Activated CD4-positive, alpha-beta T cell treated with anti-CD3 and anti-CD28 coated beads for 48 hours (primary cell): ENCODE measurements around the gene MRGPRF.

Source experiments
- DNase-seq: peaks from one replicate; pipeline ENCODE4 v3.0.0-alpha.2; 2020

Gene MRGPRF, protein sequence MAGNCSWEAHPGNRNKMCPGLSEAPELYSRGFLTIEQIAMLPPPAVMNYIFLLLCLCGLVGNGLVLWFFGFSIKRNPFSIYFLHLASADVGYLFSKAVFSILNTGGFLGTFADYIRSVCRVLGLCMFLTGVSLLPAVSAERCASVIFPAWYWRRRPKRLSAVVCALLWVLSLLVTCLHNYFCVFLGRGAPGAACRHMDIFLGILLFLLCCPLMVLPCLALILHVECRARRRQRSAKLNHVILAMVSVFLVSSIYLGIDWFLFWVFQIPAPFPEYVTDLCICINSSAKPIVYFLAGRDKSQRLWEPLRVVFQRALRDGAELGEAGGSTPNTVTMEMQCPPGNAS

DNA sequence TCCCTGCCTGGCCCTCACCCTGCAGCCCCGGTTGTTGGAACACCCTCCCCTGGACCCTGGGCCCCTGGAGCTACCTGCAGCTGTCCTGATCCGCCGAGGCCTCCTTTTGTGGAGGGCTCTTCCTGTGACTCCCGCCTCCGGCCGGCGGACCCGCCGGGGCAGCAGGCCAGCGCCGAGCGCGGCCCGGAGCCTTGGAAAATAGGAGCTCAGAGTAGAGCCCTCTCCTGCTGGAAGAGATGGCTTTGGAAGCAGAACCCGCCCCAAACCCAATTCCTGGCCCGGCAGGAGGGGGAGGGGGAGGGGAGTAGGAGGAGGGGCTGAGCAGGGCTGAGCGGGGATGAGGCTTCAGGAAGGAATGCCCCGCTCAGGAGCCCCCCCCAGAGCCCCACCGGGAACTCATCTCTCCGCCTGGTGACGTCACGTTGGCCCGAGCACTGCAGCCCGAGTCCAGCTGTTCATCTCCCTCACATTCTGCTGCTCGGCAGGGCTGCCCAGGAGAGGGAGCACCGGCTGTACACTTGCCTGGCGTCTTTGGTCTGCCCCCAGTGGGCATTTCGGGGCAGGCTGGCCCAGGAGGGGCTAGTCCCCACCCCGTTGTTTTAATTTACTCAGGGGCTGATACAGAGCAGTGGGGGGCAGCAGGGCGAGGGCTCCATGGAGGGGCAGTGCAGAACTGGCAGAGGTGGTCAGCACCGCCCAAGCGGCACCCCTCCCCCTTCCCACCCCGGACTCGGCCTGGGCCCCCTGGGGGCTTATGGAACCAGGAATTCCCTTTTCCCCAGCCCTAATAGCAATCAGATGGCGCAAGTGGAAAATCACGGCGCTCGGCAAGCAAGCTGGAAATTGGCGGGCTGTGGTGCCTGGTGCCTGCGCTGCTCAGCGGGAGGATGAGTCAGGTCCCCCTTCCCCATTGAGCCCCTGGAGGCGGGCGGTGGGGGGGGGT lies at the start of gene MRGPRF:
Gene MRGPRF, minus strand, starts transcription at position 238 of the 943 bp plus-strand sequence. CDS start 3,345 bp downstream, outside the sequence.
- peak; percentile 17 for DNase-seq

DNA sequence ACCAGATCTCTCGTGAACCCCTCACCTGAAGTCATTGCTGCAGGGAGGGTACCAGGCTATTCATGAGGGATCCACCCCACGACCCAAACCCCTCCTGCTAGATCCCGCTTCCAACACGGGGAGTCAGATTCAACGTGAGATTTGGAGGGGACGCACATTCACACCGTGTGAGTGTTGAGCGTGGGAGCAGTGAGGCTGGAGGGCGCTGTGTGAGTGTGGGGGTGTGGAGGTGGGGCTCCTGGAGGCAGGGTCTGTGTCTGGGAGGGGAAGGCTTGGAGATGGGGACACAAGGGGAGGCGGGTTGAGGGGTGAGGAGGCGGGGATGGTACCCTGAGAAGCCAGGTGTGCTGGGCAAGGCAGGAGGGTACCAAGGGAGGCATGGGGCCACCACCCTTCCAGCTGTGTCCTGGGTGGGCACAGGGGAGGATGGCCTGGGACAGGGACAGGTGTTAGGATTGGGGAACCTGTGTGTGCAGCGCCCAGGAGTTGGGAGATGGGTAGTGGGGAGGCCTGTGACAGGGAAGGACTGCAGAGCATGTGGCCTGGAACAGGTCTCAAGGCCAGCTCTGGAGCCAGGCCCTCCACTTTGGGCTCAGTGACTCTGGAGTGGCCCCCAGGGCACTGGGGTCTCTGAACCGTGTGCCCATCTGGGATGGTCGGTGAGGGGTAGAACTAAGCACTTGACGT lies 49.3 kb upstream of the MRGPRF start:
- DNase-seq = no peak

DNA sequence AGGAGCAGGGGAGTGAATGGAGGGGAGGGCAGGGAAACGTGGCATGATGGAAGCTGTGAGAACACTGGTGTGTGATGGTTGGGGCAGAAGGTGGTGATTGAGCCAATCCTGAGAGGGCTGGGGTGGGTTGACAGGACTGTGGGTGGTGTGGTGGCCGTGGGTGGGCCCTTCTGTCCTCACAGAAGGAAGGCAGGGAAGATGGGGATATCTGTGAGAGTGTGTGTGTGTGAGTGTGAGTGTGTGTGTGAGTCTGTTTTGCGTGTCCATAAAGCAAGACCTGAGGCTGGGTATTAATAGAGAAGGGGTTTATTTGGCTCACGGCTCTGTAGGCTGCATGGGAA lies 48.6 kb upstream of the MRGPRF start:
- no peak for DNase-seq

DNA sequence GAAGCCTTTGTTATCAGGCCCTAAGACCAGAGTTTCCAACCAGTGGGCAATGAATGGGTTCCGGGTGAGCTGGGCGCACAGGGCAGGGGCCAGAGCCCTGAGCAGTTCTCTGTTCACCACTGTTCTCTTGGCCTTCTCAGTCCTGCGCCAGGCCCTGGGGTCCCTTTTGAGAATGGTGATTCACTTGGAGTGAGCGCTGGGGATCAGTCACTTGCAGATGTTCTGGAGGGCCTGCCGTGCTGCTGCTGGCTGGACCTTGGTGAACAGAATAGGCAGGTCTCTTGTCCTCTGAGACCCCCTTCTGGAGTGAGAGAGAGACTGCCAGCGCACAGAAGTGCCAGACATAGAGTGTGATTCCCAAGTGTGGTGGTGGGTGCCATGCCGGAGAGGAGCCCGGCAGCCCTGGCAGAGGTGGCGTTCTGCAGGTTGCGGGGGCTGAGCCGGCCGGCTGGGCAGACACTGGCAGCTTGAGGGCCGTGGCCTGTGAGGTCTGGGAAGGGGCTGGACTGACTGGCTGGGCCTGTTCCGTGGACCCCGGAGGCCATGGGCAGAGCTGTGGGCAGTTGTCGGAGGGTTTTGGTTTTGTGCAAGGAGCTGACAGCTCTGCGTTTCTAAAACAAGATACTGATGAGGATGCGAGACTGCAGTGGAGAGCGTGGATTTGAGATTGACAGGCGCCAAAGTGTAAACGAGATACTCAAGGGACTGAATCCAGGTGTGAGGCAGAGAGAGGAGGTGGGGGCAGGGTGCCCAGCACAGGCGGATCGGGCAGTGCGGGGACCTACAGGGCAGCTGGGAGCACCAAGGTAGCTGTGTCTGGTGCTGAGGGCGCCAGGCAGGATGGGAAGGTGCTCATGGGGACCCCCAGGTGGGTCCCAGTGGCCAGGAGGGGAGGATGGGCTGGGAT lies 48.0 kb upstream of the MRGPRF start:
- no peak for DNase-seq

DNA sequence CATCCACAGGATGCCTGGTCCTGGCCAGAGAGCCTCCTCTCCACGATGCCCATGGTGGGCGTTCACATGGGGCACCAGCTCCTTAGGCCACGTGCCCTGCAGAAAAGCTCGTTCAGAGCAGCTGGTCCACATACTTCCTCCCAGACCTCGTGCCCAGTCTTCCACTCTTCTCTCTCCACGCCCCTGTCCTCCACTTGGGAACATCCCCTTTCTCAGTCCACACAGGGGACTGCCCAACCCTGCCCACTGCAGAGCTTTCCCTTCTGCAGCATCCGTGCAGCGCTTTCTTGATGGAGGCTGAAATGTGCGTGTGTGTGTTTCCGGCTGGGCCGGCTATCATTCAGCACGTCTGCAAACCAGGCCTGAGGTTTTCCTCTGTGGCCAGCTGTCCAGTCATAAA lies 46.9 kb upstream of the MRGPRF start:
- DNase-seq = no peak

DNA sequence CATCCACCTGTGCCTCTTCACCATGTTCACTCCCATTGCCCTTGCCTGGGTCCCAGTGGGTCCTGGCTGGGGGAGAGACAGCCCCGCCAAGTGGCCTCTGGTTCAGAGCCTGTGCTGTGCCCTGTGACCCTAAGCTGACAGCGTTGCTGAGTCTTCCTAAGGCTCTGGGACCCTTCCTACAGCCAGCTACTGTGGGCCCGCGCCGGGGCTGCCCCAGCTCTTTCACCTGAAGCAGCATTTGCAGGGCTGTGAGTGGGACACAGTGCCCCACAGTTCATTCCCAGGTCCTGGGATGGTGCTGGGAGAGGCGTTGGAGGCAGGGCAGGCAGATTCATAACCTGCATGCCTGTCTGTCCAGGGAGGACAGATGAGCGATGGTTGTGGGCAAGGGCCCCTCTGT lies 46.4 kb upstream of the MRGPRF start:
- no peak for DNase-seq

DNA sequence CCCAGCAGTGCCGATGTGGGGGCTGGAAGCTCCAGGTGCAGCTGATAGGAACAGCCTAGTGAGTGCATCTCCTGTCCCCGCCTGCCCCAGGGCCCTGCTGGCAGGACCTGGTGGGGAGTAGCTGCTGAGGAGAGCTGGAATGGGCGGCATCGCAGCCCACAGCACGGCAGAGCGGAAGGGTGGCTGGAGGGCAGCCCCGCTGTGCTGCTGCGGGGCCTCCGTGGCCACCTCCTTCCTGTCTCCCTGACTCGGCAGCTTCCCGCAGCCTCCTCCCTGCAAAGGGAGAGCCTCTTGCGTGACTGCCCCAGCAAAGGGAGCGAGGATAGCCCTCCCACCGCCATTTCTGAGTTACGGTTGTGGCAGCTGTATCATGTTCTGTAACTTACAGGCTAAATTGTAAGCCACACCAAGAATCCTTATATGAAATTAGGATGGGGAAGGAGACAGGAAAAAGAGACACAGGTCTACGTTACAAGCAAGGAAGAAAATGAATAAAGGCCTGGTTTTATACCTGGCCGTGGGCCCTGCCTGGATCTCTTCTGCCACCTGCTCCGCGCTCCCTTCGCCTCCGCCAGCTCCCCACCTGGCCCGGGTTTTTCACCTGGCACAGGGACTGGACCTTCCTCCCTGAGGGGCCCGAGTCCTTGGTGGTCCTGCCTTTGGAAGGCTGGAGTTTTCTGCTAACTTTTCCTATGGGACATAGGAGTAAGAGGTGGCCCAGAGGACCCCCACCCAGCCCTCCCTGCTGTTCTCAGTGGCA lies 45.6 kb upstream of the MRGPRF start:
- no peak for DNase-seq

DNA sequence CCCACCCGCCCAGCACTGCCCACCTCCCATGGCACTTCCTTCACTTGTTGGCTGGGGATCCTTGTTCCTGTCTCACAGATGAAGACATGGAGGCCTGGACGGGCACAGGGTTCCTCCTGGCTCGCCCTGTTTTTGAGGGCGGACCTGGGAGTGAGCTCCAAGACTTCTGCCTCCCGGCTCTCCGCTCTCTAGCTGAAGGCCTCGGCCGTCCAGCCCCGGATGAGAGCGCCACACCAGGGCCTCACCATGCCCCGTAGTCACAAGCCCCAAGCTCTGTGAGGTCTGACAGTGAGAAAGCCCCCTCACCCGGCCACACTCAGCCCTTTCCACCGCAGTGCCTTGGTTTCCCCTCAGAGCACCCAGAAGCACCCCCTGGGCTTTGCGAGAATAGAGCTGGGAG lies 44.8 kb upstream of the MRGPRF start:
- no peak for DNase-seq

DNA sequence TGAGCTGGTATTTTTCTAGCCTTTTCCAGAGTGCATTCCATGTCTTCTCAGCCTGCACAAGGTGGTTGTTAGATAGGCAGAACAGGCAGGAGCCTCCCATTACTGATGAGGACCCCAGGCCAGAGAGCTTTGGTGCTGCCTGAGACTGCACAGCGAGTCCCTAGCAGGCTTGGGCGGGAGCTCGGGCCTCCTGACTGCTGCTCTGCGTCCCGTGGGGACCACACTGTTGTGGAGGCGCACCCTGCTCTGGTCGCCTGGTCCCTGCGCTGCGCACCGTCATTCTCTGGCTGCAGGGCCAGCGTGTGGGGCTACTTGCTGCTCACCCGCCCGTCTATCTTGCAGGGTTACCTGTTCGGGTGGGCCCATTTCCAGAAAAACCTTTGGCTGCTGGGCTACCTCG lies 44.2 kb upstream of the MRGPRF start:
- no peak for DNase-seq

DNA sequence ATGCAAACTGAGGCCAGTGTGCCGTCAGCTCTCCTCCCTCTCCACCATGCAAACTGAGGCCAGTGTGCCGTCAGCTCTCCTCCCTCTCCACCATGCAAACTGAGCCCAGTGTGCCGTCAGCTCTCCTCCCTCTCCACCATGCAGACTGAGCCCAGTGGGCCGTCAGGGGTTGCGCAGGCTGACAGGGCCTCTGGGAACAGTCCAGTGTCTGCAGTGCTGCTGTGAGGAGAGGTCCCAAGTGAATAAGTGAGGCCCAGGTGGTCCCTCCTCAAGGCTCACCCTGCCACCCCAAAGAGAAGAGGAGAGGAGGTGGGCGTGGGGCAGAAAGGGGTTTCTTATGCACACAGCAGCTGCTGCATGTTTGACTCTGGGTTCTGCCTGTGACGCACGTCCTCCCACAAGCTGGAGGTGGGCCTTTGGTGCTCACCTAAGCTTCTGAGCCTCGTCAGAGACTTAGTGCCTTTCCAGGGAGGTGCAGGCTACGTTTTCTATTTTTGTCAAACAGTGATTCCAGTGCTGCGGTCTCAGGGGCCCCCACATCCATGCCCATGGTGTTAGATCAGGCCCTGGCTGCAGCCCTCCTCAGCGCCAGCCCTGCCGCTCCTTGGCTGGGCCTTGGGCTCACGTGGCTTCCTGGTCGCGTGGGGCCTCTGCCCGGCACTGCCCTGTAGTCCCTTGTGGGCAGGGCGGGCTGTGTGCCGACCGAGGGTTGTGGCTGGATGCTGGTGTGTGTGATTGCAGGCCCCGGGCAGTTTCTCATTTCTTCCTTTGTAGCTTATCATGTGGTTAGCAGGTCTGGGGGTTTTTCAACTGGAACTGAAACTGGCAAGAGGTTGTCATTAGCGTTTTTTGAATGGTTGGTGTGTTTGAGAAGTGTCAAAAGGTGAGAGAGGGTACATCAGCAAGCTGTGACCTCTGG lies 42.8 kb upstream of the MRGPRF start:
- no peak for DNase-seq

DNA sequence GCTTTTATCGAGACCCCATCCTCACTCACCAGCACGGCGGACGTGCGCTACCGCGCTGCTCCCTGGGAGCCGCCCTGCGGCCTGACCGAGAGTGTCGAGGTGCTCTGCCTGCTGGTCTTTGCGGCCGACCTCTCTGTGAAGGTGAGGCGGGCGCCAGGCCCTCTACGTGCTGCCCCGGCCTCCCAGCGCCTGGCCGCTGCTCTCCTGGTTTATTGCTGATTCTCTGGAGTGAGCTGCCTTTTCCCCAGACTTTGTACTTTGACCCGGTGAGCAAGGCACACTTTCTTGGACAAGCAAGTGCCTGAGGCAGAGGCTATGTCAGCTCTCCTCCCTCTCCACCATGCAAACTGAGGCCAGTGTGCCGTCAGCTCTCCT lies 42.2 kb upstream of the MRGPRF start:
- no peak for DNase-seq

DNA sequence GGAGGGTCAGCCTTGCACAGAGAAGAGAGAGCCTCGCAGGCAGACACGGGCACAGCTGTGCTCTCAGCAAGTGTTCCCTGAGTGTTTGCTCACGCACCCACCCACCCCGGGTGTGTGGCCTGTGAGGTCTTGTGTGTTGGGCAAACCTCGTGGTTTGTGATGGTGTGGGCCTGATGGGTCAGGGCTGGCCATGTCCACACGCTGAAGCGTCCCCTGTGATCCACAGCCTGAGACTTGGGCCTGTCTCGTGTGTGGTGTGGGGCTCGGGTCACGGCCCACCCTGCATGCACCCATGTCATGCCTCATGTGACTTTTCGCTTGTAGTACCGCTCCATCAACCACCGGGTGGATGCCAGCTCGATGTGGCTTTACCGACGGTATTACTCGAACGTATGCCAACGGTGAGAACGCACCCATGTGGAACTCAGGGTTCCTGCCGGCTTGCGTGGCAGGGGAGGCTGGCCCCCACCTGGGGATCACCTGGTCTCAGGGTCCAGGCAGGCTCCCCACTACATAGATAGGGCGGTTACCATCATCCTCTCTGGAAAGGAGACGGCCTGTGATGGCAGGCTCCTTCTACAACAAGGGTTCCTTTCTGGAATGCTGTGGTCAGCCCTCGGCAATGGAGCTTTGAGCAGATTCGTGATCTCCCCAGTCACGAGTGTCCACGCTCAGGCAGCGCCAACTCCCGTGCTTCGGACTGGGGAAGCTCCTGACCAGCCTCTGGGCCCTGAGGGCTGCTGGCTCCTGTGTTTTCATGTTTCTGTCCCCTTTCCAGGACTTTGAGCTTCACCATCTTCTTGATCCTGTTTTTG lies 41.6 kb upstream of the MRGPRF start:
- DNase-seq = no peak

DNA sequence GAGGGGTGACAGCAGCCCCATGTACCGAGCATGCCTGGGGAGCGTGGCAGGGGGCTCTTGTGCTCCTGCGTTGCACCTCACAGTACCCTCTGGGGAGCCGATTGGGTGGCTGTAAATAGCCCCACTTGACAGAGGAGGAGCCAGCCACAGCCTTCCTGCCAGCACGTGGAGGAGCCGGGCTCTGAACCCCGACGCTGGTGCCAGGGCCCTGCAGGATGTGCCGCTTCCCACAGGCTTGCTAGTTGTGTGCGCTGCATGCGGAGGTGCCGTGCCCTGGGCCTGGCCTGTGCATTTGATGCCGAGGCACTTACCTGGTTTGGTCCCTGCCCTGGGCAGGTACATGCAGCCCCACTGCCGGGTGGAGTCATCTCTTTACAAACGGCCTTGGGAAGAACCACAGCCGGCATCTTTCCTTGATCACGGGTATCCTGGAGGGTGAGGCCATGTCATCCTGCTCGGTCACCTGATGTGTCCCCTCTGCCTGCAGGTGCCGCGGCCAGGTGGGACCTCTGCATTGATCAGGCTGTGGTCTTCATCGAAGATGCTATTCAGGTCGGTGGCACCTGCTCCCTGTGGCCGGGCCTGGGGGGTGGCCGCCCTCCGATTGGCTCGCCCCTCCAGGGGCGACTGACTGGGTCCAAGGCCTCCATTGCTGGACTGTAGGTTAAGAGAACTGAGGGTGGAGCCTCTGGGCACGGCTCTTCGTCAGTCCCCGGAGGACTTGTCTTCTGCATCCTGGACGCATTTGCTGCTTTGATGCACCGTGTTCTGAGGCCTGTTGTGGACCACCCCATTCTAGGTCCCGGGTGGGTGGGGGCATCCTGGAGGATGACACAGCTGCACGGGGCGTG lies 40.7 kb upstream of the MRGPRF start:
- no peak for DNase-seq

DNA sequence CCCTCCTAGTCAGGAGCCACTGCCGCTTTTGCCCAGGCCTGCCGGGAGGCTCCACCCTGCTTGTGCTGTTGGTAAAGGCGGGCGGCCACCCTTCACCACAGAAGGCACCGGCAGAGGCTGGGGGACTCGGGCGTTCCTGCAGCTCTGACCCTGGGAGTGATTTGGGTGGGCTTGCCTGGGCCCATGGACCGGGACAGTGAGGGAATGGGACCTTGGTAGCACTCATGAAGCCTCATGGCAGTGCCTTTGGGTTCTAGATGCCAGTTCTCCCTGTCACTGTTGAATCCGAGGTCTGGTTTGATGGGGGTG lies 40.1 kb upstream of the MRGPRF start:
- no peak for DNase-seq

DNA sequence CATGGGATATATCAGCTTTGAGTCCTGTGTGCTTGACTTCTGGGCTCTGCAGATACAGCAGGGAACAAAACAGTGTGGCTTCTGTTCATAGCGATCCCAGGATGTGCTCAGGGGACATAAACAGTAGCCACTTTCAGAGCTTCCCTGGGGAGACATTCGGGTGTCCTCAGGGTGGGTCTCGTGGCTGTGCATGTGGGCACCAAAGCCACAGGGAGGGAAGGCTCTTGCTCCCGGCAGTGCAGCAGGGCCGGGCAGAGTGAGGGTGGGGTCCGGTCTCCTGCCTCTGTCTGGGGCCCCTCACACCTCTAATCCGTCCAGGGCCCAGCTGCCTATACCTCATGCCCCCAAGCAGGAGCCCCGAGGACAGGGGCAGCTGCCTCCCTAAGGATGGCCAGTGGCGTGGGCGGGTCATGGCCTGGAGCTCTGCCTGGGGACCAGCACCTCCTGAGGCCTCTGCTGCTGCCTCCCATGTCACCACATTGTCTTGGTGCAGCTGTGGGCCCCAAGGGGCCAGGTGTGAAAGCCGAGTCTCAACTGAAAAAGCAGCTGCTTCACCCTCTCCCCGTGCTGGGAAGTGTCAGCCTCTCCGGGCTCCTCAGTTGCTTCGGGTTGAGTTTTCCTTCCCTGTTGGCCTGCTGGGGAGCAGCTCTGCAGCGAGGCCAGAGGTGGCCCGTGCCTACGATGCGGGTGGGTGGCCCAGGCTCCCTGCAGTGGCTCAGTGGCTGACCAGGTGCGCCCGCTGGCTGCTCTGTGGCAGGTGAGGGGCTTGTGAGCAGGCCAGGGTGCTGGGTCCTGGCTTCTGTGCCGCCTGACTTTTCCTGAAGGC lies 39.5 kb upstream of the MRGPRF start:
- no peak for DNase-seq

DNA sequence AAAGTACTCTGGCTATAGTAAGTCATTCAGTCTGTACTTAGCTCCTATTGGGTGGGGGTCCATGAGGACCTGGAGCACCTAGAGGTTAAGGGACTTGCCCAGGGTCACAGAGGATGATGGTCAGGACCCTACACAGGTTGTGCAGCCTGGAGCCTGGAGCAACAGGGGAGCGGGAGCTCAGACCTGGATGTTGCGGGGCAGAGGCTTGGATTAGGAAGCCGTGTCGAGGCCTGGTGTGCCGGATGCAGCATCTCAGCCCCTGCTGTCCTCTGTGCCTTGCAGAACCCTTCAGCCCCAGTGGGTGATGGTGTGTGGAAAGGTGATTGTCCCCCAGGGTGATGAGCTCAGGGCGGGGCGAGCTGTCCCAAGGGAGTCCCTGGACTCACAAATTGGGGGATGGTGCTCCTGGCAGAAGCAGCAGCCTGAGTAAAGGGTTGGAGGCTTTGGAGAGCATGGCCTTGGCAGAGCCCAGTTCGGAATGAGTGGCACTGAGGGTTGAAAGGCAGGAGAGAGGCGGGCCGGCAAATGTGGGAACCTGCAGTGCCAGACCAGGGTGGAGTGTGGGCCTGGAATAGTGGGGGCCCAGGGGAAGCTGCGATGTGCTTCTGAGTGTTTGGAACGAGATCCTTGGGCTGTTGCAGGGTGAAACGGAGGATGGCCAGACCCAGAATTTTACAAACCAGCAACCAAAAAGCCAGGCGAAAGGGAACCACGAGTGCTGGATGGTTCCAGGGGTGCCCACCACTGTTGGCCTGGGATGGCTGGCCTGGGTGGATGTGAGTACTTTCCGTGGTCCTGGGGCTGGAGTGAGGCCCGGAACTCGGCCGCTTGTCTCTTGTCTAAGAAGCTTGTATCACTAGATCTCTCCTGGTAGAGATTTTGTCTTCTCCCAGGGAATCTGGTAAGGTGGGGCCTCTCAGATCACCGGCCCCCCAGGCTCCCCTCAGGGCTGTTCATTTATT lies 38.6 kb upstream of the MRGPRF start:
- DNase-seq = no peak
